Activated CD4-positive, alpha-beta memory T cell treated with anti-CD3 and anti-CD28 coated beads for 36 hours (primary cell): ENCODE measurements around the gene GBP1. TPM values are rescaled to one million over a fixed set of nuclear protein-coding genes. Genes with fewer than 3 reads are reported as not detected.
"Not testable (repeated sequence)": the region's sequence is repeated elsewhere in the genome, so short reads cannot be mapped to it uniquely, and the experiment has no call there.

Experiments used
- CTCF ChIA-PET: fragments of 350-600 bp; sonication (Branson Sonifier 250); formaldehyde crosslinking; loops from one replicate; lab custom pipeline; 2021; ENCODE audit warnings: antibody characterized with exemption, inconsistent platforms; lab: Charles Lee
- POLR2A ChIA-PET: fragments of 350-600 bp; sonication (Branson Sonifier 250); formaldehyde crosslinking; loops from one replicate; lab custom pipeline; 2021; ENCODE audit warnings: antibody characterized with exemption; lab: Charles Lee
- DNase-seq: peaks from one replicate; pipeline ENCODE4 v3.0.0-alpha.2; 2020
- H3K27ac Mint-ChIP-seq: one replicate; pipeline ENCODE4 v1.8.0; 2021; ENCODE audit warnings: mixed read lengths
- H3K27me3 Mint-ChIP-seq: one replicate; pipeline ENCODE4 v1.8.0; 2021; ENCODE audit warnings: mixed read lengths
- H3K36me3 Mint-ChIP-seq: one replicate; pipeline ENCODE4 v1.8.0; 2021; ENCODE audit warnings: mixed read lengths
- H3K4me1 Mint-ChIP-seq: one replicate; pipeline ENCODE4 v1.8.0; 2021; ENCODE audit warnings: low read depth, mixed read lengths
- H3K4me3 Mint-ChIP-seq: one replicate; pipeline ENCODE4 v1.8.0; 2021; ENCODE audit warnings: mild to moderate bottlenecking, mixed read lengths
- H3K9me3 Mint-ChIP-seq: one replicate; pipeline ENCODE4 v1.8.0; 2021; ENCODE audit warnings: mixed read lengths
- intact Hi-C: fragments of 100-400 bp; cut with micrococcal nuclease; formaldehyde crosslinking; loops from one replicate; pipeline ENCODE4 v1.15.1; 2023
- total RNA-seq, 2 experiments: library from RNA; stranded (reverse); gene quantifications; one replicate each; pipeline ENCODE4 v1.2.3, GENCODE V29; 2021

GBP1 gene
- total RNA-seq, 2 experiments from 2014 or later, result 66.9 to 67.9 TPM

DNA sequence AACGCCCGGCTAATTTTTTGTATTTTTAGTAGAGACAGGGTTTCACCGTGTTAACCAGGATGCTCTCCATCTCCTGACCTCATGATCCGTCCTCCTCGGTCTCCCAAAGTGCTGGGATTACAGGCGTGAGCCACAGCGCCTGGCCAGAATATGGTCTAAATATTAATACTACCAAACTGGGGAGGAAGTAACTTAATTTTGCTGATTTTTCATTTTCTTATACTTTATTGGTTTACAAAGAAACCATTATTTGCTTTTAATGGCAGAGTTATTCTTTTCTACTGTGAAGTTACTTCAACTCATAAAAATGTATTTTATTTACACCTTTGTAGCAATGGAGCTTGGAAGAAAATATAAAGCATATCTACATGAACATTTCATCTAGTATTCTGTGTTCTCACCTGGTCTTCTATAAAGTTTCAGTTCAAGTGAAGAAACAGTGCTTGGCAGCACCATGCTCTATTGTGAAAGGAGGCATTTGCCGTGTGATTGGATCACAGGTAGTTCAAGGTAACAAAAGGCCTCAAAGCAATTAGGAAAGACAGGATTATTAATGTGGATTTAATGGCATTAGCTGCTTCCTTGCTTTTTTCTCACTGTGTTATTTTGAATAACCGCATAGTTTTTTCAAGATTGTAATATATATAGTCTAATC lies 13.6 kb downstream of the GBP1 start:
- ChIA-PET CTCF (no interaction called here), POLR2A (no interaction called here)
- H3K4me3 Mint-ChIP-seq, result no peak overlapping the region
- peaks cover 64% of the 10 kb centered on the region for H3K36me3 Mint-ChIP-seq
- no peaks in the 10 kb centered on the region for H3K9me3 Mint-ChIP-seq
- intact Hi-C loops, result no loop called here
- peaks cover 7% of the 10 kb centered on the region for H3K4me1 Mint-ChIP-seq
- DNase-seq, result no peak
- no peak overlapping the region for H3K27ac Mint-ChIP-seq
- no peaks in the 10 kb centered on the region for H3K27me3 Mint-ChIP-seq

- POLR2A ChIA-PET, result no interaction called here
Observed at GRCh38 chr1:89050649-89051033, 14.4 kb downstream of the GBP1 start.

GRCh38 chr1:89049901-89050648 lies 14.9 kb downstream of the GBP1 start:
- H3K9me3 Mint-ChIP-seq, POLR2A ChIA-PET, H3K4me1 Mint-ChIP-seq, DNase-seq, H3K4me3 Mint-ChIP-seq, H3K27me3 Mint-ChIP-seq, H3K27ac Mint-ChIP-seq, CTCF ChIA-PET: not testable (repeated sequence)
- peaks cover 52% of the 10 kb centered on the region for H3K36me3 Mint-ChIP-seq
- intact Hi-C loops, result loop anchor here (10.0 kb wide), 1 partner anchor 555 kb away; no protein-coding TSS in a partner anchor

More at GRCh38 chr1:89050649-89051033, 14.4 kb downstream of the GBP1 start:
- intact Hi-C loops, result no loop called here
- no peak overlapping the region for H3K4me3 Mint-ChIP-seq
- H3K27me3 Mint-ChIP-seq, result no peaks in the 10 kb centered on the region
- peaks cover 7% of the 10 kb centered on the region for H3K4me1 Mint-ChIP-seq
- CTCF ChIA-PET, result no interaction called here
- H3K36me3 Mint-ChIP-seq, result peaks cover 57% of the 10 kb centered on the region
- no peak for DNase-seq
- no peaks in the 10 kb centered on the region for H3K9me3 Mint-ChIP-seq
- no peak overlapping the region for H3K27ac Mint-ChIP-seq

- H3K4me1 Mint-ChIP-seq, H3K9me3 Mint-ChIP-seq, CTCF ChIA-PET, H3K27me3 Mint-ChIP-seq, H3K4me3 Mint-ChIP-seq, DNase-seq, POLR2A ChIA-PET, H3K27ac Mint-ChIP-seq: not testable (repeated sequence)
- H3K36me3 Mint-ChIP-seq, result peaks cover 46% of the 10 kb centered on the region
- intact Hi-C loops, result loop anchor here (10.0 kb wide), 1 partner anchor 556 kb away; no protein-coding TSS in a partner anchor
Observed at GRCh38 chr1:89049187-89049586, 15.8 kb downstream of the GBP1 start.

GRCh38 chr1:89047734-89048133 lies 17.3 kb downstream of the GBP1 start:
- Mint-ChIP-seq H3K27ac (no peak overlapping the region), H3K4me1 (peaks cover 9% of the 10 kb centered on the region), H3K9me3 (peaks cover 10% of the 10 kb centered on the region), H3K4me3 (no peak overlapping the region), H3K27me3 (no peaks in the 10 kb centered on the region), H3K36me3 (peaks cover 44% of the 10 kb centered on the region)
- no peak for DNase-seq
- intact Hi-C loops, result loop anchor here (10.0 kb wide), 1 partner anchor 557 kb away; no protein-coding TSS in a partner anchor
- ChIA-PET CTCF (interaction anchor here (0.8 to 1.6 kb wide), 2 partner anchors 25 to 50 kb away, joined by 4 to 8 read pairs; partner anchors contain the start of gene GBP3), POLR2A (no interaction called here)

DNA sequence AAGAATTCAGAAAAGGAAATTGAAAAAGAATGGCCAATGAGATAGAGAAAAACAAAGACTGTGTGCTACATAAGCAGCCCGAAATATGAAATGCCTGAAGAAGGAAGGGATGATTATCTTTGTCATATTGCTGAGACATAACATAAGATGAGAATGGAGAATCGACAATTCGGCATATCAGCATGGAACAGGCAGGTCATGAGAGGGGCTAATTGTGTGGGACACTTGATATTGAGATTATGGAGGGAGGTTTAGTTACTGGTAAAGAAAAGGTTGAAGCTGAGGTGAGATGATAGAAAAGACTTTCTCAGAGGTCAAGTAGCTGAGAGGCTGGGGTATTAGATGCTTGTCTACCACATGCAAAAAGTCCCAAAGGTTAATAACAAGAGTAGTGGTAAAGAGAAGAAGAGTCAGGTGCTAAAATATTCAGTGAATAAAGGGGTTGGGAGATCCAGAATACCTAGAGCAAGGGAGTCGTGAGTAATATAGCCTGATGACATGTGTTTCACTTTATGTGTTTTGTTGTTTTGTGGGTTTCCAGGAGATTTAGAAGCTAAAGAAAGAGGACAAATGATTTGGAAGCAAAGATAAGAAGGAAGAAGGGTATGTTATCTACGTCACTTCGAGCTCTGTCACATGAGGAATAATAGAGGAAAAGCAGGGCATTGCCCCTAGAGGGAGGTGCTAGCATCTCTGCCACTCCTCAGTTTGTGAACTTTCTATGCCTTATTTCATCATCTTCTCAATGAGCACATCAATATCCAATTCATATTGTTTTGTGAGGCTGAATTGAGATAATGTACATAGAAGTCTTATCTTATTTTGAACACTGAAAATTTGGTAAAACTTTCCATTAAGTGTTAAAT lies 18.5 kb downstream of the GBP1 start:
- H3K27ac Mint-ChIP-seq, H3K27me3 Mint-ChIP-seq, H3K4me1 Mint-ChIP-seq, H3K4me3 Mint-ChIP-seq: not testable (repeated sequence)
- ChIA-PET CTCF (interaction anchor here (0.6 to 1.6 kb wide), 10 partner anchors 16 to 409 kb away, joined by 3 to 8 read pairs (median 4); partner anchors contain the start of genes GBP1 and GBP3), POLR2A (interaction anchor here (0.8 to 1.6 kb wide), 8 partner anchors 12 to 404 kb away, joined by 3 to 8 read pairs (median 4); partner anchors contain the start of genes GBP1, GBP3 and GBP4)
- intact Hi-C loops, result loop anchor here (1.0 to 10.0 kb wide), 4 partner anchors 16 to 558 kb away; partner anchors contain the start of gene GBP3
- peaks cover 43% of the 10 kb centered on the region for H3K36me3 Mint-ChIP-seq
- H3K9me3 Mint-ChIP-seq, result peaks cover 16% of the 10 kb centered on the region
- peak; percentile 50 for DNase-seq

DNA sequence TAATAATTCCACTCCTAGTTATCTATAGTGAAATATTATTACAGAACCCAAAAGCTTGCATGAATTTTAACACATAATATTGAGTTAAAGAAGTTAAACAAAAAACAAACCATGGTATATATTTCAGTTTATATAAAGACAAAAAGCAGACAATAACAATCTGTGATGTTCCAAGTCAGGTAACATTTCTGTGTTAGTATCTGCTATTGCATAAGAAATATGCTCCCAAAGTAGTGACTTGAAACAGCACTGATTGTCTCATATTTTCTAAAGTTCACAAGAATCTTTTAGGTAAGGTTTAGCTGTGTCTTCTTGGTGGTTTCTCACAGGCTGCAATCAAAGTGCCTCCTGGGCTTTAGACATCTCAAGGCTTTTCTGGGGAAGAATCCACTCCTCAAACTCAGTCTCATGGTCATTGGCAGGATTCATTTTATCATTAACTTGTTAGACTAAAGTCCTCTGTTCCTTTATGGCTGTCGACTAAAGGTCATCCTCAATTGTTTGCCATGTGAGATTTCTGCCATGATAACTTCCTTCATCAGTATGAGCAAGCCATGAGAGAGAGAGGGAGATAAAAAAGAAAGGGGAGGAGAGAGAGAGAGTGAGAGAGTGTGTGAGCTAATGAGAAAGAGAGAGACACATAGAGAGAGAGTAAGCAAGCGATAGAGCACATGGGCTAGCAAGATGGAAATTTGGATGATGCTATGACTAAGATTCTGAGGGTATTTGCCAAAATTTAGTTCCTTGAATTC lies 19.9 kb downstream of the GBP1 start:
- DNase-seq, result no peak
- H3K27me3 Mint-ChIP-seq, result no peaks in the 10 kb centered on the region
- peaks cover 22% of the 10 kb centered on the region for H3K4me1 Mint-ChIP-seq
- POLR2A ChIA-PET, result no interaction called here
- peaks cover 19% of the 10 kb centered on the region for H3K9me3 Mint-ChIP-seq
- H3K36me3 Mint-ChIP-seq, result peaks cover 42% of the 10 kb centered on the region
- H3K27ac Mint-ChIP-seq, result no peak overlapping the region
- intact Hi-C loops, result loop anchor here (5.0 to 10.0 kb wide), 3 partner anchors 152 to 560 kb away; partner anchors contain the start of gene GBP4
- CTCF ChIA-PET, result interaction anchor here (1.0 to 1.4 kb wide), 2 partner anchors 47 to 411 kb away, joined by 3 read pairs; no protein-coding TSS in a partner anchor
- no peak overlapping the region for H3K4me3 Mint-ChIP-seq

DNA sequence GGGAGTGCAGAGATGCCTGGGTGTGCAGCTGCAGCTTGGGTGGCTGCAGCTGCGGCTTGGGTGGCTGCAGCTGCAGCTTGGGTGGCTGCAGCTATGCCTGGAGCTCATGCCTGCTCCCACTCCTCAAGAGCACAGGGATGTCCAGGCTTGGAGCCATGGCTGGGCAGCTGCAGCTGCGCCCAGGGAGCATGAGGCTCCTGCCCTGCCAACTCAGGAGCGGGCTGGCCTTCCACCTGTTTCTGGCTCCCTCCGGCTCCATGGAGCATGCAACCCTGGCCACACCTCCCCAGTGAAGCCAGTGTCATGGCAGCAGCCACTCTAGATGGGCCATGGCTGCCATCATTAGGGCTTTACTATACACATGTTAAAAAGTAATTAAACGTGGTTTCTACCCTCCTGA lies 21.1 kb downstream of the GBP1 start:
- H3K27ac Mint-ChIP-seq, result no peak overlapping the region
- peaks cover 6% of the 10 kb centered on the region for H3K27me3 Mint-ChIP-seq
- intact Hi-C loops, result loop anchor here (5.0 to 10.0 kb wide), 3 partner anchors 153 to 561 kb away; partner anchors contain the start of gene GBP4
- peaks cover 34% of the 10 kb centered on the region for H3K4me1 Mint-ChIP-seq
- ChIA-PET CTCF (no interaction called here), POLR2A (no interaction called here)
- H3K9me3 Mint-ChIP-seq, result peaks cover 19% of the 10 kb centered on the region
- no peak for DNase-seq
- no peak overlapping the region for H3K4me3 Mint-ChIP-seq
- H3K36me3 Mint-ChIP-seq, result peaks cover 36% of the 10 kb centered on the region

- intact Hi-C loops, result loop anchor here (5.0 to 10.0 kb wide), 3 partner anchors 155 to 562 kb away; partner anchors contain the start of gene GBP4
- DNase-seq, result no peak
- CTCF ChIA-PET, result interaction anchor here (1.2 to 1.8 kb wide), 3 partner anchors 21 to 27 kb away, joined by 3 to 10 read pairs (median 4); partner anchors contain the start of gene GBP3
- POLR2A ChIA-PET, result interaction anchor here (1.2 kb wide), 1 partner anchor 20 kb away, joined by 4 read pairs; no protein-coding TSS in a partner anchor
- peaks cover 25% of the 10 kb centered on the region for H3K36me3 Mint-ChIP-seq
- peaks cover 38% of the 10 kb centered on the region for H3K4me1 Mint-ChIP-seq
- H3K27ac Mint-ChIP-seq, result no peak overlapping the region
- no peak overlapping the region for H3K4me3 Mint-ChIP-seq
- peaks cover 13% of the 10 kb centered on the region for H3K27me3 Mint-ChIP-seq
- H3K9me3 Mint-ChIP-seq, result peaks cover 19% of the 10 kb centered on the region
Observed at GRCh38 chr1:89042491-89042890, 22.5 kb downstream of the GBP1 start.

GRCh38 chr1:89041721-89042120 lies 23.3 kb downstream of the GBP1 start:
- Mint-ChIP-seq H3K4me1 (peaks cover 41% of the 10 kb centered on the region), H3K9me3 (peaks cover 19% of the 10 kb centered on the region), H3K36me3 (peaks cover 25% of the 10 kb centered on the region), H3K27ac (peak overlapping the region; percentile 70), H3K27me3 (peaks cover 13% of the 10 kb centered on the region), H3K4me3 (no peak overlapping the region)
- CTCF ChIA-PET, result interaction anchor here (0.7 to 1.8 kb wide), 8 partner anchors 11 to 316 kb away, joined by 3 to 10 read pairs (median 3); partner anchors contain the start of genes GBP3 and GBP5
- intact Hi-C loops, result loop anchor here (1.0 to 10.0 kb wide), 13 partner anchors 12 to 563 kb away; partner anchors contain the start of genes GBP1, GBP2, GBP3 and GBP4
- DNase-seq, result no peak
- POLR2A ChIA-PET, result interaction anchor here (0.7 to 1.4 kb wide), 5 partner anchors 20 to 410 kb away, joined by 3 to 8 read pairs (median 6); partner anchors contain the start of genes GBP1, GBP3 and GBP4
